LNCAP (cell line): ENCODE measurements around the gene SLC12A8.

Experiments used
- CTCF ChIP-seq: fragments of 450-650 bp; IDR thresholded peaks from 2 replicates; pipeline ENCODE4 v1.5.1; 2017; ENCODE audit warnings: mild to moderate bottlenecking

Gene SLC12A8

GRCh38 chr3:125203731-125204130 lies 8.8 kb downstream of the SLC12A8 start:
- no peak for TF ChIP-seq CTCF

- TF ChIP-seq CTCF: peak; percentile 55
These were observed 10.4 kb downstream of the SLC12A8 start for GRCh38 chr3:125202197-125202596.

- no peak for TF ChIP-seq CTCF
These were observed 11.8 kb downstream of the SLC12A8 start for GRCh38 chr3:125200731-125201139.

- no peak for TF ChIP-seq CTCF
These were observed 17.5 kb downstream of the SLC12A8 start for GRCh38 chr3:125194849-125195601.

GRCh38 chr3:125194061-125194848 lies 18.3 kb downstream of the SLC12A8 start:
- TF ChIP-seq CTCF: no peak

GRCh38 chr3:125192190-125193035 lies 20.1 kb downstream of the SLC12A8 start:
- TF ChIP-seq CTCF: no peak

GRCh38 chr3:125191730-125192129 lies 20.8 kb downstream of the SLC12A8 start:
- TF ChIP-seq CTCF: no peak
